ENCODE measurements around the gene PRSS33. TPM values are rescaled to one million over a fixed set of nuclear protein-coding genes. Genes with fewer than 3 reads are reported as not detected.

The PRSS33 gene
- total and polyA plus RNA-seq, 8 donors, result not detected

- TF ChIP-seq EP300 (IDR thresholded peaks at IDR 0.05), result no peak
- TF ChIP-seq POLR2A (IDR thresholded peaks at IDR 0.05), result peak in 2 of 4 donors; percentile 33 to 81
- peak in 1 of 7 experiments; percentile 20 for TF ChIP-seq CTCF (IDR thresholded peaks at IDR 0.05)
- TF ChIP-seq POLR2AphosphoS5 (IDR thresholded peaks at IDR 0.05), result peak; percentile 97 to 99 (median 98)
- peaks cover 1 to 13% (median 7%) of the 10 kb centered on the region in 4 donors for H3K36me3 ChIP-seq
- H3K27me3 ChIP-seq, result no peaks in the 10 kb centered on the region
- WGBS, 5 donors, result 0 to 2% (median 1%) methylated on average over 42 to 94 of the region's 99 CpGs
- H3K4me1 ChIP-seq, result peaks cover 36 to 52% (median 46%) of the 10 kb centered on the region in 4 donors
- H3K4me3 ChIP-seq, result peak within 1 kb of the TSS; percentile 79 to 96 (median 90)
- intact Hi-C loops (cut with DNase I; ENCODE audit: low total_unique reads), result no loop called here
- no peaks in the 10 kb centered on the region for H3K9me3 ChIP-seq
- H3K27ac ChIP-seq, result peak within 1 kb of the TSS; percentile 98 to 100 (median 100)
- peak; percentile 95 to 98 for DNase-seq
Measured at GRCh38 chr16:2752035-2752849, 35.1 kb downstream of the PRSS33 start, which contains the start of gene SRRM2. Gene SRRM2 (plus strand): TSS chr16:2752638. CDS start chr16:2756365, 3,727 bp downstream.

GRCh38 chr16:2751577-2752034 lies 35.8 kb downstream of the PRSS33 start:
- WGBS, 5 donors, result 52 to 63% (median 56%) methylated on average over 22 to 23 of the region's 23 CpGs
- DNase-seq, result no peak
- intact Hi-C loops (cut with DNase I; ENCODE audit: low total_unique reads), result no loop called here

GRCh38 chr16:2749936-2750335 lies 37.4 kb downstream of the PRSS33 start:
- Histone ChIP-seq H3K4me1 (peaks cover 19 to 29% (median 23%) of the 10 kb centered on the region in 4 donors), H3K36me3 (no peaks in the 10 kb centered on the region), H3K27ac (no peak overlapping the region), H3K27me3 (no peaks in the 10 kb centered on the region), H3K9me3 (no peaks in the 10 kb centered on the region), H3K4me3 (no peak overlapping the region)
- TF ChIP-seq POLR2A (IDR thresholded peaks at IDR 0.05), result no peak
- TF ChIP-seq POLR2AphosphoS5 (IDR thresholded peaks at IDR 0.05), result no peak
- no peak for TF ChIP-seq CTCF (IDR thresholded peaks at IDR 0.05)
- TF ChIP-seq EP300 (IDR thresholded peaks at IDR 0.05), result no peak
- intact Hi-C loops (cut with DNase I; ENCODE audit: low total_unique reads), result no loop called here
- no peak for DNase-seq
- WGBS, 5 donors, result 92 to 99% (median 95%) methylated on average over 6 of the region's 6 CpGs

More at GRCh38 chr16:2751577-2752034, 35.8 kb downstream of the PRSS33 start:
- peak overlapping the region; percentile 98 to 100 (median 100) for H3K27ac ChIP-seq
- H3K36me3 ChIP-seq, result peaks cover 0 to 7% (median 3%) of the 10 kb centered on the region in 4 donors
- H3K9me3 ChIP-seq, result no peaks in the 10 kb centered on the region
- TF ChIP-seq POLR2AphosphoS5 (IDR thresholded peaks at IDR 0.05) (no peak), EP300 (IDR thresholded peaks at IDR 0.05) (no peak), CTCF (IDR thresholded peaks at IDR 0.05) (no peak), POLR2A (IDR thresholded peaks at IDR 0.05) (no peak)
- H3K4me1 ChIP-seq, result peaks cover 36 to 45% (median 40%) of the 10 kb centered on the region in 4 donors
- H3K4me3 ChIP-seq, result peak overlapping the region; percentile 79 to 96 (median 90)
- H3K27me3 ChIP-seq, result no peaks in the 10 kb centered on the region

- H3K27me3 ChIP-seq, result no peaks in the 10 kb centered on the region
- no peaks in the 10 kb centered on the region for H3K9me3 ChIP-seq
- H3K36me3 ChIP-seq, result no peaks in the 10 kb centered on the region
- whole genome bisulfite sequencing, 5 donors, result 90 to 98% (median 97%) methylated on average over 5 of the region's 5 CpGs
- TF ChIP-seq EP300 (IDR thresholded peaks at IDR 0.05) (no peak), CTCF (IDR thresholded peaks at IDR 0.05) (no peak), POLR2AphosphoS5 (IDR thresholded peaks at IDR 0.05) (no peak), POLR2A (IDR thresholded peaks at IDR 0.05) (no peak)
- no peak for DNase-seq
- peaks cover 14 to 24% (median 18%) of the 10 kb centered on the region in 4 donors for H3K4me1 ChIP-seq
- no peak overlapping the region for H3K4me3 ChIP-seq
- intact Hi-C loops (cut with DNase I; ENCODE audit: low total_unique reads), result no loop called here
- H3K27ac ChIP-seq, result no peak overlapping the region
Measured at GRCh38 chr16:2749476-2749875, 37.9 kb downstream of the PRSS33 start.
